Measurements from ENCODE around the gene ANLN. TPM values are rescaled to one million over a fixed set of nuclear protein-coding genes. Genes with fewer than 3 reads are reported as not detected.

Gene ANLN
- total RNA-seq, 1 experiment from 2014 or later: 81.1 TPM

DNA sequence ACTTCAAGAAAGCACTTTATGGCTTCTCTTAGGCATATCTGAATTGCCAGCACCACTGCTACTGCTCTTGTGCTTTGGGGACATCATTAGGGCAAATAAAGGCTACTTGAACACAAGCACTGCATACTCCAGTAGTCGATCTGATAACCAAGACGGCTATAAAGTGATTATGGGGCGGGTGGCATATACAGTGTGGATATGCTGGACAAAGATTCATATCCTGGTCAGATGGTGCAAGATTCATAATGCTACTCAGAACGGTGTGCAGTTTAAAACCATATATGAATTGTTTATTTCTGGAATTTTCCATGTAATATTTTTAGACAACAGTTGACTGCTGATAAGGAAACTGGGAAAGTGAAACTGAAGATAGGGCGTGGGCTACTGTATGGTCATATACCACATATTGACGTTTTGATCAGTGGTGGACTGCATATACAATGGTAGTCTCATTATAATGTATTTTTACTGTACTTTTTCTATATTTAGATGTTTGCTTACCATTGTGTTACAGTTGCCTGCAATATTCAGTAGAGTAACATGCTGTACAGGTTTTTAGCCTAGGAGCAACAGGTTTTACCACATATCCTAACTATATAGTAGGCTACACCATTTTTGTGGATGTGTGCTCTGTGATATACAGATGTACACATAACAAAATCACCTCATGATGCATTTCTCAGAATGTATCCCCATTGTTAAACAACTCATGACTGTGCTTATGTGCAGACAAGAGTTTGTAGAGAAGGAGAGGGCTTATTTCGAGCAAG lies 15.2 kb downstream of the ANLN start:
- Mint-ChIP-seq H3K36me3 (peaks cover 37% of the 10 kb centered on the region), H3K9me3 (no peaks in the 10 kb centered on the region), H3K27ac (peak overlapping the region; percentile 85), H3K4me1 (peaks cover 14% of the 10 kb centered on the region), H3K4me3 (no peak overlapping the region), H3K27me3 (ENCODE audit: low read depth) (no peaks in the 10 kb centered on the region)
- POLR2A ChIA-PET: interaction anchor here (1.7 kb wide), 1 partner anchor 11 kb away, joined by 4 read pairs; no protein-coding TSS in a partner anchor
- CTCF ChIA-PET: no interaction called here
- ATAC-seq (no peak), DNase-seq (ENCODE audit: low spot score) (no peak)
- TF ChIP-seq KAT7 (CRISPR knock-in tag; IDR thresholded peaks at IDR 0.05; ENCODE audit: borderline replicate concordance): no peak
- TF ChIP-seq, protein P1, sequence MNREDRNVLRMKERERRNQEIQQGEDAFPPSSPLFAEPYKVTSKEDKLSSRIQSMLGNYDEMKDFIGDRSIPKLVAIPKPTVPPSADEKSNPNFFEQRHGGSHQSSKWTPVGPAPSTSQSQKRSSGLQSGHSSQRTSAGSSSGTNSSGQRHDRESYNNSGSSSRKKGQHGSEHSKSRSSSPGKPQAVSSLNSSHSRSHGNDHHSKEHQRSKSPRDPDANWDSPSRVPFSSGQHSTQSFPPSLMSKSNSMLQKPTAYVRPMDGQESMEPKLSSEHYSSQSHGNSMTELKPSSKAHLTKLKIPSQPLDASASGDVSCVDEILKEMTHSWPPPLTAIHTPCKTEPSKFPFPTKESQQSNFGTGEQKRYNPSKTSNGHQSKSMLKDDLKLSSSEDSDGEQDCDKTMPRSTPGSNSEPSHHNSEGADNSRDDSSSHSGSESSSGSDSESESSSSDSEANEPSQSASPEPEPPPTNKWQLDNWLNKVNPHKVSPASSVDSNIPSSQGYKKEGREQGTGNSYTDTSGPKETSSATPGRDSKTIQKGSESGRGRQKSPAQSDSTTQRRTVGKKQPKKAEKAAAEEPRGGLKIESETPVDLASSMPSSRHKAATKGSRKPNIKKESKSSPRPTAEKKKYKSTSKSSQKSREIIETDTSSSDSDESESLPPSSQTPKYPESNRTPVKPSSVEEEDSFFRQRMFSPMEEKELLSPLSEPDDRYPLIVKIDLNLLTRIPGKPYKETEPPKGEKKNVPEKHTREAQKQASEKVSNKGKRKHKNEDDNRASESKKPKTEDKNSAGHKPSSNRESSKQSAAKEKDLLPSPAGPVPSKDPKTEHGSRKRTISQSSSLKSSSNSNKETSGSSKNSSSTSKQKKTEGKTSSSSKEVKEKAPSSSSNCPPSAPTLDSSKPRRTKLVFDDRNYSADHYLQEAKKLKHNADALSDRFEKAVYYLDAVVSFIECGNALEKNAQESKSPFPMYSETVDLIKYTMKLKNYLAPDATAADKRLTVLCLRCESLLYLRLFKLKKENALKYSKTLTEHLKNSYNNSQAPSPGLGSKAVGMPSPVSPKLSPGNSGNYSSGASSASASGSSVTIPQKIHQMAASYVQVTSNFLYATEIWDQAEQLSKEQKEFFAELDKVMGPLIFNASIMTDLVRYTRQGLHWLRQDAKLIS (CRISPR knock-in tag; IDR thresholded peaks at IDR 0.05; ENCODE audit: borderline replicate concordance): no peak
- no peak for TF ChIP-seq ATF1 (CRISPR knock-in tag; IDR thresholded peaks at IDR 0.05)
- TF ChIP-seq FOXP1 (CRISPR knock-in tag; IDR thresholded peaks at IDR 0.05; ENCODE audit: borderline replicate concordance): no peak
- TF ChIP-seq ZNF396 (CRISPR knock-in tag; IDR thresholded peaks at IDR 0.05; ENCODE audit: borderline replicate concordance): no peak
- no peak for TF ChIP-seq TEAD1 (CRISPR knock-in tag; IDR thresholded peaks at IDR 0.05)
- TF ChIP-seq ZNF232 (CRISPR knock-in tag; IDR thresholded peaks at IDR 0.05): no peak
- TF ChIP-seq, protein P2, sequence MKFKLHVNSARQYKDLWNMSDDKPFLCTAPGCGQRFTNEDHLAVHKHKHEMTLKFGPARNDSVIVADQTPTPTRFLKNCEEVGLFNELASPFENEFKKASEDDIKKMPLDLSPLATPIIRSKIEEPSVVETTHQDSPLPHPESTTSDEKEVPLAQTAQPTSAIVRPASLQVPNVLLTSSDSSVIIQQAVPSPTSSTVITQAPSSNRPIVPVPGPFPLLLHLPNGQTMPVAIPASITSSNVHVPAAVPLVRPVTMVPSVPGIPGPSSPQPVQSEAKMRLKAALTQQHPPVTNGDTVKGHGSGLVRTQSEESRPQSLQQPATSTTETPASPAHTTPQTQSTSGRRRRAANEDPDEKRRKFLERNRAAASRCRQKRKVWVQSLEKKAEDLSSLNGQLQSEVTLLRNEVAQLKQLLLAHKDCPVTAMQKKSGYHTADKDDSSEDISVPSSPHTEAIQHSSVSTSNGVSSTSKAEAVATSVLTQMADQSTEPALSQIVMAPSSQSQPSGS (CRISPR knock-in tag; IDR thresholded peaks at IDR 0.05; ENCODE audit: borderline replicate concordance, low read depth): no peak
- TF ChIP-seq ESRRA (CRISPR knock-in tag; IDR thresholded peaks at IDR 0.05; ENCODE audit: borderline replicate concordance): no peak
- no peak for TF ChIP-seq ETV6 (CRISPR knock-in tag; IDR thresholded peaks at IDR 0.05)
- TF ChIP-seq, protein P3, sequence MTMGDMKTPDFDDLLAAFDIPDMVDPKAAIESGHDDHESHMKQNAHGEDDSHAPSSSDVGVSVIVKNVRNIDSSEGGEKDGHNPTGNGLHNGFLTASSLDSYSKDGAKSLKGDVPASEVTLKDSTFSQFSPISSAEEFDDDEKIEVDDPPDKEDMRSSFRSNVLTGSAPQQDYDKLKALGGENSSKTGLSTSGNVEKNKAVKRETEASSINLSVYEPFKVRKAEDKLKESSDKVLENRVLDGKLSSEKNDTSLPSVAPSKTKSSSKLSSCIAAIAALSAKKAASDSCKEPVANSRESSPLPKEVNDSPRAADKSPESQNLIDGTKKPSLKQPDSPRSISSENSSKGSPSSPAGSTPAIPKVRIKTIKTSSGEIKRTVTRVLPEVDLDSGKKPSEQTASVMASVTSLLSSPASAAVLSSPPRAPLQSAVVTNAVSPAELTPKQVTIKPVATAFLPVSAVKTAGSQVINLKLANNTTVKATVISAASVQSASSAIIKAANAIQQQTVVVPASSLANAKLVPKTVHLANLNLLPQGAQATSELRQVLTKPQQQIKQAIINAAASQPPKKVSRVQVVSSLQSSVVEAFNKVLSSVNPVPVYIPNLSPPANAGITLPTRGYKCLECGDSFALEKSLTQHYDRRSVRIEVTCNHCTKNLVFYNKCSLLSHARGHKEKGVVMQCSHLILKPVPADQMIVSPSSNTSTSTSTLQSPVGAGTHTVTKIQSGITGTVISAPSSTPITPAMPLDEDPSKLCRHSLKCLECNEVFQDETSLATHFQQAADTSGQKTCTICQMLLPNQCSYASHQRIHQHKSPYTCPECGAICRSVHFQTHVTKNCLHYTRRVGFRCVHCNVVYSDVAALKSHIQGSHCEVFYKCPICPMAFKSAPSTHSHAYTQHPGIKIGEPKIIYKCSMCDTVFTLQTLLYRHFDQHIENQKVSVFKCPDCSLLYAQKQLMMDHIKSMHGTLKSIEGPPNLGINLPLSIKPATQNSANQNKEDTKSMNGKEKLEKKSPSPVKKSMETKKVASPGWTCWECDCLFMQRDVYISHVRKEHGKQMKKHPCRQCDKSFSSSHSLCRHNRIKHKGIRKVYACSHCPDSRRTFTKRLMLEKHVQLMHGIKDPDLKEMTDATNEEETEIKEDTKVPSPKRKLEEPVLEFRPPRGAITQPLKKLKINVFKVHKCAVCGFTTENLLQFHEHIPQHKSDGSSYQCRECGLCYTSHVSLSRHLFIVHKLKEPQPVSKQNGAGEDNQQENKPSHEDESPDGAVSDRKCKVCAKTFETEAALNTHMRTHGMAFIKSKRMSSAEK (CRISPR knock-in tag; IDR thresholded peaks at IDR 0.05; ENCODE audit: borderline replicate concordance): no peak
- TF ChIP-seq SMAD3 (CRISPR knock-in tag; IDR thresholded peaks at IDR 0.05; ENCODE audit: borderline replicate concordance): no peak
- no peak for TF ChIP-seq FOXK1 (CRISPR knock-in tag; IDR thresholded peaks at IDR 0.05)
- TF ChIP-seq GTF2I (CRISPR knock-in tag; conservative IDR thresholded peaks at IDR 0.05): no peak
- TF ChIP-seq, protein P4, sequence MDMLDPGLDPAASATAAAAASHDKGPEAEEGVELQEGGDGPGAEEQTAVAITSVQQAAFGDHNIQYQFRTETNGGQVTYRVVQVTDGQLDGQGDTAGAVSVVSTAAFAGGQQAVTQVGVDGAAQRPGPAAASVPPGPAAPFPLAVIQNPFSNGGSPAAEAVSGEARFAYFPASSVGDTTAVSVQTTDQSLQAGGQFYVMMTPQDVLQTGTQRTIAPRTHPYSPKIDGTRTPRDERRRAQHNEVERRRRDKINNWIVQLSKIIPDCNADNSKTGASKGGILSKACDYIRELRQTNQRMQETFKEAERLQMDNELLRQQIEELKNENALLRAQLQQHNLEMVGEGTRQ (CRISPR knock-in tag; IDR thresholded peaks at IDR 0.05): no peak
- TF ChIP-seq, protein P5, sequence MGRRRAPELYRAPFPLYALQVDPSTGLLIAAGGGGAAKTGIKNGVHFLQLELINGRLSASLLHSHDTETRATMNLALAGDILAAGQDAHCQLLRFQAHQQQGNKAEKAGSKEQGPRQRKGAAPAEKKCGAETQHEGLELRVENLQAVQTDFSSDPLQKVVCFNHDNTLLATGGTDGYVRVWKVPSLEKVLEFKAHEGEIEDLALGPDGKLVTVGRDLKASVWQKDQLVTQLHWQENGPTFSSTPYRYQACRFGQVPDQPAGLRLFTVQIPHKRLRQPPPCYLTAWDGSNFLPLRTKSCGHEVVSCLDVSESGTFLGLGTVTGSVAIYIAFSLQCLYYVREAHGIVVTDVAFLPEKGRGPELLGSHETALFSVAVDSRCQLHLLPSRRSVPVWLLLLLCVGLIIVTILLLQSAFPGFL (CRISPR knock-in tag; IDR thresholded peaks at IDR 0.05; ENCODE audit: borderline replicate concordance): no peak
- no peak for TF ChIP-seq ZNF263 (CRISPR knock-in tag; IDR thresholded peaks at IDR 0.05; ENCODE audit: low read depth)
- TF ChIP-seq, protein P6, sequence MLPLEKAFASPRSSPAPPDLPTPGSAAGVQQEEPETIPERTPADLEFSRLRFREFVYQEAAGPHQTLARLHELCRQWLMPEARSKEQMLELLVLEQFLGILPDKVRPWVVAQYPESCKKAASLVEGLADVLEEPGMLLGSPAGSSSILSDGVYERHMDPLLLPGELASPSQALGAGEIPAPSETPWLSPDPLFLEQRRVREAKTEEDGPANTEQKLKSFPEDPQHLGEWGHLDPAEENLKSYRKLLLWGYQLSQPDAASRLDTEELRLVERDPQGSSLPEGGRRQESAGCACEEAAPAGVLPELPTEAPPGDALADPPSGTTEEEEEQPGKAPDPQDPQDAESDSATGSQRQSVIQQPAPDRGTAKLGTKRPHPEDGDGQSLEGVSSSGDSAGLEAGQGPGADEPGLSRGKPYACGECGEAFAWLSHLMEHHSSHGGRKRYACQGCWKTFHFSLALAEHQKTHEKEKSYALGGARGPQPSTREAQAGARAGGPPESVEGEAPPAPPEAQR (CRISPR knock-in tag; IDR thresholded peaks at IDR 0.05): no peak

All from WTC11 (cell line).